ENCODE data around the gene SFPQ. TPM values are rescaled to one million over a fixed set of nuclear protein-coding genes. Genes with fewer than 3 reads are reported as not detected.
A peak's percentile ranks its signal among the peaks of the same experiment; 100 is the strongest.

Gene SFPQ
- total and polyA plus RNA-seq, 2 donors (not counting 1 experiment from before 2014, with no cell fraction given), result 123 to 138 TPM

GRCh38 chr1:35173909-35174540, 18.9 kb downstream of the SFPQ start:
- Histone ChIP-seq H3K27ac (ENCODE audit: insufficient read depth, low read length) (no peak overlapping the region), H3K4me2 (ENCODE audit: extremely low read depth, insufficient read depth, low read length) (no peak overlapping the region), H3K4me3 (replicated peaks in 1 of 4; ENCODE audit: control extremely low read depth in 1 of 4, insufficient read depth in 1 of 4, low read depth in 3 of 4, low read length in 4 of 4) (no peak overlapping the region), H2AFZ (ENCODE audit: low read length) (no peak overlapping the region), H3K9me3 (ENCODE audit: control insufficient read depth, insufficient read depth, low read depth, low read length) (no peaks in the 10 kb centered on the region), H3K79me2 (ENCODE audit: control insufficient read depth, insufficient read depth, low read length) (peaks cover 5% of the 10 kb centered on the region), H3K27me3 (ENCODE audit: control insufficient read depth, insufficient read depth, low read length) (no peaks in the 10 kb centered on the region), H4K20me1 (ENCODE audit: control insufficient read depth, extremely low read depth, insufficient read depth, low read length) (no peaks in the 10 kb centered on the region), H3K9ac (ENCODE audit: insufficient read depth, low read length) (no peak overlapping the region), H3K36me3 (ENCODE audit: control insufficient read depth, insufficient read depth, low read length) (peaks cover 7% of the 10 kb centered on the region), H3K4me1 (ENCODE audit: control insufficient read depth, extremely low read depth, insufficient read depth, low read length) (no peaks in the 10 kb centered on the region)
- DNase-seq (ENCODE audit: low read depth in 2 of 2), result peak in 1 of 2 donors; percentile 10
- TF ChIP-seq, protein P1, sequence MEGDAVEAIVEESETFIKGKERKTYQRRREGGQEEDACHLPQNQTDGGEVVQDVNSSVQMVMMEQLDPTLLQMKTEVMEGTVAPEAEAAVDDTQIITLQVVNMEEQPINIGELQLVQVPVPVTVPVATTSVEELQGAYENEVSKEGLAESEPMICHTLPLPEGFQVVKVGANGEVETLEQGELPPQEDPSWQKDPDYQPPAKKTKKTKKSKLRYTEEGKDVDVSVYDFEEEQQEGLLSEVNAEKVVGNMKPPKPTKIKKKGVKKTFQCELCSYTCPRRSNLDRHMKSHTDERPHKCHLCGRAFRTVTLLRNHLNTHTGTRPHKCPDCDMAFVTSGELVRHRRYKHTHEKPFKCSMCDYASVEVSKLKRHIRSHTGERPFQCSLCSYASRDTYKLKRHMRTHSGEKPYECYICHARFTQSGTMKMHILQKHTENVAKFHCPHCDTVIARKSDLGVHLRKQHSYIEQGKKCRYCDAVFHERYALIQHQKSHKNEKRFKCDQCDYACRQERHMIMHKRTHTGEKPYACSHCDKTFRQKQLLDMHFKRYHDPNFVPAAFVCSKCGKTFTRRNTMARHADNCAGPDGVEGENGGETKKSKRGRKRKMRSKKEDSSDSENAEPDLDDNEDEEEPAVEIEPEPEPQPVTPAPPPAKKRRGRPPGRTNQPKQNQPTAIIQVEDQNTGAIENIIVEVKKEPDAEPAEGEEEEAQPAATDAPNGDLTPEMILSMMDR (conservative IDR thresholded peaks at IDR 0.05 in 1 of 2, IDR thresholded peaks at IDR 0.05 in 1 of 2; ENCODE audit: low read depth in 1 of 2, low read length in 2 of 2), result no peak
- TF ChIP-seq EZH2 (IDR thresholded peaks at IDR 0.05; ENCODE audit: low read length, missing control alignments), result no peak

- Histone ChIP-seq H3K4me2 (ENCODE audit: extremely low read depth, insufficient read depth, low read length) (no peak overlapping the region), H4K20me1 (ENCODE audit: control insufficient read depth, extremely low read depth, insufficient read depth, low read length) (no peaks in the 10 kb centered on the region), H3K27me3 (ENCODE audit: control insufficient read depth, insufficient read depth, low read length) (no peaks in the 10 kb centered on the region), H3K9ac (ENCODE audit: insufficient read depth, low read length) (no peak overlapping the region), H3K4me3 (replicated peaks in 1 of 4; ENCODE audit: control extremely low read depth in 1 of 4, insufficient read depth in 1 of 4, low read depth in 3 of 4, low read length in 4 of 4) (no peak overlapping the region), H2AFZ (ENCODE audit: low read length) (no peak overlapping the region), H3K4me1 (ENCODE audit: control insufficient read depth, extremely low read depth, insufficient read depth, low read length) (no peaks in the 10 kb centered on the region), H3K36me3 (ENCODE audit: control insufficient read depth, insufficient read depth, low read length) (peaks cover 7% of the 10 kb centered on the region), H3K27ac (ENCODE audit: insufficient read depth, low read length) (no peak overlapping the region), H3K9me3 (ENCODE audit: control insufficient read depth, insufficient read depth, low read depth, low read length) (no peaks in the 10 kb centered on the region), H3K79me2 (ENCODE audit: control insufficient read depth, insufficient read depth, low read length) (peaks cover 3% of the 10 kb centered on the region)
- no peak for DNase-seq (ENCODE audit: low read depth in 2 of 2)
- no peak for TF ChIP-seq EZH2 (IDR thresholded peaks at IDR 0.05; ENCODE audit: low read length, missing control alignments)
- TF ChIP-seq, protein P1 (conservative IDR thresholded peaks at IDR 0.05 in 1 of 2, IDR thresholded peaks at IDR 0.05 in 1 of 2; ENCODE audit: low read depth in 1 of 2, low read length in 2 of 2), result no peak
Measured at GRCh38 chr1:35173491-35173890, 19.5 kb downstream of the SFPQ start.

- no peak overlapping the region for H3K27ac ChIP-seq (ENCODE audit: insufficient read depth, low read length)
- H3K4me1 ChIP-seq (ENCODE audit: control insufficient read depth, extremely low read depth, insufficient read depth, low read length), result no peaks in the 10 kb centered on the region
- no peaks in the 10 kb centered on the region for H3K27me3 ChIP-seq (ENCODE audit: control insufficient read depth, insufficient read depth, low read length)
- no peaks in the 10 kb centered on the region for H3K79me2 ChIP-seq (ENCODE audit: control insufficient read depth, insufficient read depth, low read length)
- no peaks in the 10 kb centered on the region for H3K9me3 ChIP-seq (ENCODE audit: control insufficient read depth, insufficient read depth, low read depth, low read length)
- H3K9ac ChIP-seq (ENCODE audit: insufficient read depth, low read length), result no peak overlapping the region
- TF ChIP-seq EZH2 (IDR thresholded peaks at IDR 0.05; ENCODE audit: low read length, missing control alignments), result no peak
- TF ChIP-seq, protein P1 (conservative IDR thresholded peaks at IDR 0.05 in 1 of 2, IDR thresholded peaks at IDR 0.05 in 1 of 2; ENCODE audit: low read depth in 1 of 2, low read length in 2 of 2), result no peak
- peaks cover 3% of the 10 kb centered on the region for H3K36me3 ChIP-seq (ENCODE audit: control insufficient read depth, insufficient read depth, low read length)
- no peak overlapping the region for H3K4me3 ChIP-seq (replicated peaks in 1 of 4; ENCODE audit: control extremely low read depth in 1 of 4, insufficient read depth in 1 of 4, low read depth in 3 of 4, low read length in 4 of 4)
- no peak for DNase-seq (ENCODE audit: low read depth in 2 of 2)
- H3K4me2 ChIP-seq (ENCODE audit: extremely low read depth, insufficient read depth, low read length), result no peak overlapping the region
- no peaks in the 10 kb centered on the region for H4K20me1 ChIP-seq (ENCODE audit: control insufficient read depth, extremely low read depth, insufficient read depth, low read length)
- no peak overlapping the region for H2AFZ ChIP-seq (ENCODE audit: low read length)
Measured at GRCh38 chr1:35172022-35172421, 20.9 kb downstream of the SFPQ start.

Measured in fibroblast of lung (primary cell).